Measurements from ENCODE around the gene TGIF1. TPM values are rescaled to one million over a fixed set of nuclear protein-coding genes. Genes with fewer than 3 reads are reported as not detected.

Gene TGIF1
- total and polyA plus RNA-seq, 4 donors: 49.1 to 74.5 (median 58.4) TPM

GRCh38 chr18:3442919-3443318 lies 7.1 kb upstream of the TGIF1 start:
- Histone ChIP-seq H3K9ac (ENCODE audit: insufficient read depth in 1 of 2, low read length in 2 of 2) (no peak overlapping the region), H3K27ac (ENCODE audit: low read depth in 1 of 2, low read length in 1 of 2) (no peak overlapping the region), H3K9me3 (ENCODE audit: control insufficient read depth in 4 of 4, insufficient read depth in 3 of 4, low read length in 3 of 4) (no peaks in the 10 kb centered on the region), H3K27me3 (ENCODE audit: control insufficient read depth in 3 of 3, insufficient read depth in 3 of 3, low read length in 2 of 3) (no peaks in the 10 kb centered on the region), H3K4me3 (no peak overlapping the region), H3K36me3 (ENCODE audit: control insufficient read depth in 4 of 4, insufficient read depth in 4 of 4, low read length in 4 of 4) (no peaks in the 10 kb centered on the region), H3K4me1 (ENCODE audit: control insufficient read depth in 5 of 5, insufficient read depth in 5 of 5, low read length in 5 of 5) (peaks cover 3 to 14% (median 7%) of the 10 kb centered on the region in 5 donors)
- no peak for TF ChIP-seq CTCF (IDR thresholded peaks at IDR 0.05; ENCODE audit: control extremely low read depth, extremely low read depth)
- WGBS, 2 donors: 72 to 78% methylated on average over 4 of the region's 4 CpGs
- DNase-seq (no peak), ATAC-seq (ENCODE audit: insufficient read depth, low FRiP score) (no peak)

GRCh38 chr18:3444296-3444695 lies 5.7 kb upstream of the TGIF1 start:
- DNase-seq: no peak
- Histone ChIP-seq H3K4me1 (ENCODE audit: control insufficient read depth in 5 of 5, insufficient read depth in 5 of 5, low read length in 5 of 5) (peaks cover 3 to 14% (median 7%) of the 10 kb centered on the region in 5 donors), H3K9me3 (ENCODE audit: control insufficient read depth in 4 of 4, insufficient read depth in 3 of 4, low read length in 3 of 4) (no peaks in the 10 kb centered on the region), H3K27me3 (ENCODE audit: control insufficient read depth in 3 of 3, insufficient read depth in 3 of 3, low read length in 2 of 3) (no peaks in the 10 kb centered on the region), H3K27ac (ENCODE audit: low read depth in 1 of 2, low read length in 1 of 2) (no peak overlapping the region), H3K9ac (ENCODE audit: insufficient read depth in 1 of 2, low read length in 2 of 2) (no peak overlapping the region), H3K4me3 (no peak overlapping the region), H3K36me3 (ENCODE audit: control insufficient read depth in 4 of 4, insufficient read depth in 4 of 4, low read length in 4 of 4) (no peaks in the 10 kb centered on the region)
- no peak for ATAC-seq (ENCODE audit: insufficient read depth, low FRiP score)
- WGBS, 2 donors: 93 to 99% methylated on average over 3 of the region's 3 CpGs
- TF ChIP-seq CTCF (IDR thresholded peaks at IDR 0.05; ENCODE audit: control extremely low read depth, extremely low read depth): no peak

- H3K36me3 ChIP-seq (ENCODE audit: control insufficient read depth in 4 of 4, insufficient read depth in 4 of 4, low read length in 4 of 4): no peaks in the 10 kb centered on the region
- WGBS, 2 donors: 86 to 90% methylated on average over 5 of the region's 5 CpGs
- no peak for ATAC-seq (ENCODE audit: insufficient read depth, low FRiP score)
These were observed 5.0 kb upstream of the TGIF1 start for GRCh38 chr18:3444954-3445353.

More at GRCh38 chr18:3444954-3445353, 5.0 kb upstream of the TGIF1 start:
- Histone ChIP-seq H3K4me3 (no peak overlapping the region), H3K27ac (ENCODE audit: low read depth in 1 of 2, low read length in 1 of 2) (no peak overlapping the region), H3K9me3 (ENCODE audit: control insufficient read depth in 4 of 4, insufficient read depth in 3 of 4, low read length in 3 of 4) (no peaks in the 10 kb centered on the region), H3K27me3 (ENCODE audit: control insufficient read depth in 3 of 3, insufficient read depth in 3 of 3, low read length in 2 of 3) (no peaks in the 10 kb centered on the region), H3K9ac (ENCODE audit: insufficient read depth in 1 of 2, low read length in 2 of 2) (no peak overlapping the region), H3K4me1 (ENCODE audit: control insufficient read depth in 5 of 5, insufficient read depth in 5 of 5, low read length in 5 of 5) (peaks cover 3 to 14% (median 7%) of the 10 kb centered on the region in 5 donors)
- no peak for DNase-seq
- TF ChIP-seq CTCF (IDR thresholded peaks at IDR 0.05; ENCODE audit: control extremely low read depth, extremely low read depth): no peak

All from lung (tissue), 12 donors.